HG03095 (cell line): ENCODE data around the gene JUND.

Source experiments
- ATAC-seq: cut with Tn5 transposase; IDR thresholded peaks from one replicate; pipeline ENCODE4 v1.9.1; 2021; ENCODE audit warnings: moderate library complexity; ENCODE audit not compliant: unreplicated experiment

JUND gene

DNA sequence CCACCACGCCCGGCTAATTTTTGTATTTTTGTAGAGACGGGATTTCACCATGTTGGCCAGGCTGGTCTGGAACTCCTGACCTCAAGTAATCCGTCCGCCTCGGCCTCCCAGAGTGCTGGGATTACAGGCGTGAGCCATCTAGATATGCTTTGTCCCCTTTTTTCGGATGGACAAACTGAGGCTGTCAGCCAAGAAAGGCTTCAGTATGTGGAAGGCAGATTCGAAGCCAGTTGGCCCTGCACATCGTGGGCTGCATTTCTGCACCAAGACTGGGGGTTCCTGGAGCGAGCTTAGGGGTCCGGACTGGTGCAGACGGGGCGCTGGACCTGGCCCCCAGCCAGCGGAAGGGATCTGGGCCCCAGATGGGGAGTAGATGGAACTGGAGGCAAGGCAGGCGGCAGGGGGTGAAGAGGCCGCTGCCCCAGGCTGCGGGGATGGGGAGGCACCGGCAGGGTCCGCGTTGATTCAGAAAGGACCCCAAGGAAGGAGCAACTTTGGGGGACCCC is 9.7 kb upstream of the JUND start:
- ATAC-seq = no peak

DNA sequence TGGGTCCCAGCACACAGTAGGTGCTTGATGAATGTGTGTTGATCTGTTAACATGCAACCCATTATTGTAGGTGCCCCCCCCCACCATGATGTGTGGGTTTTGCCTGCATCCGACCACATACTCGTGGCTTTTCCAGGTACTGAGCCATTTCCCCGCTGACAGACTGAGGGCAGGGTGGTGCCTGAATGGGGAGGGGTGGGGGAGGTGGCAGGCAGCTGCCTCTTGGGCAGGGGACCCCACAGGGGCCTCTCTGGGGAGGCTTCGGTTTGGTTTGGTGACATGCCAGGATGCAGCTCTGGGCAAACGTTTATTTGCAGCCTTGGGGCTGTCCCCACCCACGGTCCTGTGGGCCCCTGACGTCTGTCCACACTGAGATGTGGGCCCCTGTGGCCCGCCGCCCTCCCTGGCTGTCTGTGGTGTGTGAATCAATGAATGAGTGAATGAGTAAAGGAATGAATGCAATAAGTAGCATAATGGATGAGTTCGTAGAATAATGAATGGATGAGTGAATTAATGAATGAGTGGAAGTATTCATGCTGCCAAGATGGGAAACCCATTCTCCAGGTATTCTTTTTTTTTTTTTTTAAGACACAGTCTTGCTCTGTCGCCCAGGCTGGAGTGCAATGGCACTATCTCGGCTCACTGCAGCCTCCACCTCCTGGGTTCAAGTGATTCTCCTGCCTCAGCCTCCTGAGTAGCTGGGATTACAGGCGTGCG is 9.0 kb upstream of the JUND start:
- no peak for ATAC-seq

DNA sequence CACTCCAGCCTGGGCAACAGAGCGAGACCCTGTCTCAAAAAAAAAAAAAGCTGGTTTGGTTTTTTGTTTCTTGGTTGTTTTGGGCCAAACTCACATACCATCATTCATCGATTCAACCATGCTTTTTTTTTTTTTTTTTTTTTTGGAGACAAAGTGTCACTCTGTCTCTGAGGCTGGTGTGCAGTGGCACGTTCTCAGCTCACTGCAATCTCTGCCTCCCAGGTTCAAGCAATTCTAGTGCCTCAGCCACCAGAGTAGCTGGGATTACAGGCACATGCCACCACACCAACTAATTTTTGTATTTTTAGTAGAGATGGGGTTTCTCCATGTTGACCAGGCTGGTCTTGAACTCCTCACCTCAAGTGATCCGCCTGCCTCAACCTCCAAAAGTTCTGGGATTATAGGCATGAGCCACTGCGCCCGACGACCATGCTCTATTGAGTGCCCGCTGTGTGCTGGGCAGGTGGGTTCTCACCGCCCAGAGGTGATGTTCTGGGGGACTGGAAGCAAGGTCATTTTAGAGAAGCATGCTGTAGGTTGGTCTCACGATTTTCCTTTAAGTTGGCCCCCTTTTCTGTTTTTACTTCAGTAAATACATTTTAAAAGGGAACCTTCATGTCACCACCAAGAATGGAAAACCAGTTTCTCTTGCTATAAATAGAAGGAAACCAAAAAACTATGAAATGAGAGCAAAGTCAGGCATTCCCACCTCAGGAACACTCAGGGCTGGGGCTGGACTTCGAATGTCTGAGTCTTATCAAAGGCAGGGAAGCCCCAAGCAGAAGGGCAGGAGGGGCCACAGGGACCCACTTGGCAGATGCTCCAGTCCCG is 8.3 kb upstream of the JUND start:
- no peak for ATAC-seq

- ATAC-seq = no peak
These were observed 6.7 kb upstream of the JUND start for GRCh38 chr19:18287836-18288772.

- ATAC-seq = no peak
These were observed 5.7 kb upstream of the JUND start for GRCh38 chr19:18286973-18287635.

DNA sequence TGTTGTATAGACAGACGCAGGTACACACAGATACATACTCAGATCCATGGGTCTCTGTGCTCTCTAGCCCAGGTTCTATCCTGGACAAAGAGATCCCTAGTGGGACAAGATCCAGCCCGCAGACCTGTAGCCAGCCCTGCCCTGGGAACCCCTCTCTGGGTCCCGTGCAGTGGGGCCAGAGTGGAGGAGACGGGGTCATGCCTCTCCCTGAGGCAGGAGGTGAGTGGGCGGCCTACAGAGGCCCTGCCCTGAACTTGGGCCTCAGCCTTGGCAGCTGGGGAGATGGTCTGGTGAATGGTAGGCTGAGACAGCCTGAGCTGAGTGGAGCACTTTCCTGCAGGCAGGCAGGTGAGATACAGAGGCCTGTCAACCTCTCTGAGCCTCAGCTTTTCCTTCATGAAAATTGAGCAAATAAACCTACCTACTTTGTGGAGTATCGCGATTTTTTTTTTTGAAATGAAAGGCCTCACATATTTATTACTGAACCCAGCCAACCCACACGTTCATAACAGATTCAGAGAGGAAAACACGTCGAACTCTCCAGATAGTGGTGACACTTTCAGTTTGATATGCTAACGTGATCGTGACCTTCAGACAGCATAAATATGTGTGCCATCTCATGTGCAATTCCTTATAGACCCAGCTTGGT is 3.4 kb upstream of the JUND start:
- ATAC-seq = no peak

DNA sequence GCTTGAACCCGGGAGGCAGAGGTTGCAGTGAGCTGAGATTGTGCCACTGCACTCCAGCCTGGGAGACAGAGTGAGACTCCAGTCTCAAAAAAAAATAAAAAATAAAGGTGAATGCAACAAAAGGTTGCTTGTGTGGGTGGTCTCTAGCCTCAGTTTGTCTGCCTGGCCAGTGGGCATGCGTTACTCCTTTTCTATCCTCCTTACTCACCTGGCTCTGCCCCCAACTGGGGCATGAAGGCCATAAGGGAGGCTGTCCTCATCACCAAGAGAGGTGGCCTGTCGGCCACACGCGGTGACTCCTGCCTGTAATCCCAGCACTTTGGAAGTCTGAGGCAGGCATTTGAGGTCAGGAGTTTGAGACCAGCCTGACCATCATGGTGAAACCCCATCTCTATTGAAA is 1.9 kb upstream of the JUND start:
- ATAC-seq = no peak

DNA sequence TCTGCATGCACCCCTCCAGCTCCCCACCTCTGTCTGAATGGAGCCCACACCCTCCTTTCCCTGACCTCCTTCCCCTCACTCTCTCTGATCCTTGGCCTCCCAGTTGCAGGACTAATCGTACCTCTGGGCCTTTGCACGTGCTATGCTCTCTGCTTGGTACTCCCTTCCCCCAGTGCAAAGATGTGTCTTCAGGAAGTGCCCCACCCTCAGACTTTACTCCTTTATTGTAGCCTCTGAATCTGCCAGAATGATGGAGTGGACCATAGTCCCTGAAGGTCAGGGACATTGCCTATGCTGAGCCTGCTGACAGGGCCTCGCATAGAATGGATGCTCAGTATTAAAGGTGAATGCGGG is 1.3 kb upstream of the JUND start:
- no peak for ATAC-seq

DNA sequence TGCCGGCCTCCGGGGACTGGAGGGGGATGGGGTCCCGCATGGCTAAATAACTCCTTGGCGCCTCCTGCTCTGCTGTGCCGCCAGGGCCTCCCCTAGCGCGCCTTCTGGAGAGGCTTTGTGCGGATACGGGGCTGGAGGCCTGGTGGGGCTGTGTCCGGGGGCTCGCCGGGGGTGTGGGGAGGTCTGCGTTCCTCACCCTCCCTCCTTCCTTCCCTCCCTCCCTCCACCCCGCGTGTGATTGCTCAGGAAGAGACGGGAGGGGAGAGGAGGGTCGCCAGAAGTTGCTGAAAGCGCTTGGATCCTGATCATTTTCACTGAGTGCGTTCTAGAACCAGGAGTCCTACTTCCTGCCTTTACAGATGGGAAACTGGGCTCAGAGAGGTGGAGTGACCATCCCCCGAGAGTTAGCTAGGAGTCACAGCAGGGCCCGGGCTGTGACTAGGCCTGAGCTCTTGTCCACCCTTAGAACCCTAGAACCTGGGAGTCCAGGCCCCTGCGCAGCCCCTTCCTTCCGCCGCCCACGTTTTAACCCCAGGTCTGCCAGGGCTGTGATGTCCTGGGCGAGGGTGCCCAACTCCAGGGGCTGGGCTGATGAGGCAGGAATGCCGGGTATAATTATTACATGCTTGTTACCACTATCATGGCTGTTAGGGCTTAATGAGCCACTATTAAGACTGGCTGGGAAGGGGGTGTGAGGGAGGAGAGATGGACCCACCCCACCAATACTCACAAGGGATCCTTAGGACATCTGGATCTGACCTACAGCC is 782 bp upstream of the JUND start:
- ATAC-seq = peak; percentile 24

- ATAC-seq = no peak
These were observed 958 bp downstream of the JUND start for GRCh38 chr19:18280247-18281081.

DNA sequence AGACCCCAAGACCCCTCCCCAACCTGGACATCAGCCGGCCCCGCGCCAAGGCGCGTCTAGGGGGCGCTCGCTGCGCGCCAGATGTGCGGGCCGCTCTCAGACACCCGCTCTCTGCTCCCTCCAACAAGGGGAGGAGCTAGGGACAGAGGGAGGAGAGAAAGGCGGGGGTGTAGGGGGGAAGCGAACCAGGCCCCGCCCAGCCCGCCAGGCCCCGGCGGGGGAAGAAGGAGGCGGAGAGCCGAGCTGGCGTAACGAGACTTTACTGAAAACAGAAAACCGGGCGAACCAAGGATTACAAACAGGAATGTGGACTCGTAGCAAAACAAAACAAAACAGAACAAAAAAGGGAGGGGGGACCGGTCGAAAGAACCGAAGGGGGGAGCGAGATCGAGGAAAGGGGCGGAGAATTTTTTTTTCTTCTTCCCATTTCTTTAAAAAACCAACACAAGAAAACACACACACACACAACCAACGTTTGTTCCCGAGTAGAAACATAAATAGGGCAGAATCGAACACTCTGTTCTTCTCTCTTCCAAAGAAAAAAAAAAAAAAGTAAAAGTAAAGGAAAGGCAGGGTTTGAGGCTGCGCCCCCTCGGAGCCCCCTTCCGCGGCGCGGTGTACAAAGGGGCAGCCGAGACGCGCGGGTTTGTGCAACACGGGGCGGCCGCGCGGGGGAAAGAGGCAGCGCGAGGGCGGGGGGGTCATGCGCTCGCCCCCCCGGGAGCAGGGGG is 1.7 kb downstream of the JUND start:
- no peak for ATAC-seq

- ATAC-seq = no peak
These were observed 2.2 kb downstream of the JUND start for GRCh38 chr19:18279266-18279515.

GRCh38 chr19:18278521-18279265 is 2.7 kb downstream of the JUND start:
- ATAC-seq = no peak

DNA sequence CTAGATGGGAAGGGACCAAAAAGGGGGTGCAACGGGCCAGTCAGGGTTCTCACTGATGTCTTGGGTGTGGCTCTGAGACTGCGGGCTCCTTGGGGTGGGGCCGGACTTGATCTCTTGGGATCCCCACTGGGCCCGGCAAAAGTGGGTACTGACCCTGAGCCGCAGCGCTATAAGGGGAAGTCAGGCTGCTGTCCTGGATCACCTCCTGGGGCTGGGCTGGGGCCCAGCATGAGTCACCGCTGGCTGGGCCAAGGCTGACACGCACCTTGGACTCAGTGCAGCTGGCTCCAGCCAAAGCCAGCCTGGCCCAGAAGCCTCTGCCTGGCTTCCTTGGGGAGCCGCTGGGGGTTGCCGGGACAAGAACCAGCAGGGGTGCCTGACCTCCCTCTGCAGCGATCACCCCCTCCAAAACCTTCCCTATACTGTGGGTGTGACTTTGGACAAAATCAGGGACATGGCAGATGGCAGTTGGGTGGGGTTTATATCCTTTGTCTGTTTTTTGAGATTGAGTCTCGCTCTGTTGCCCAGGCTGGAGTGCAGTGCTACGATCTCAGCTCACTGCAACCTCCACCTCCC is 6.6 kb downstream of the JUND start:
- ATAC-seq = no peak

DNA sequence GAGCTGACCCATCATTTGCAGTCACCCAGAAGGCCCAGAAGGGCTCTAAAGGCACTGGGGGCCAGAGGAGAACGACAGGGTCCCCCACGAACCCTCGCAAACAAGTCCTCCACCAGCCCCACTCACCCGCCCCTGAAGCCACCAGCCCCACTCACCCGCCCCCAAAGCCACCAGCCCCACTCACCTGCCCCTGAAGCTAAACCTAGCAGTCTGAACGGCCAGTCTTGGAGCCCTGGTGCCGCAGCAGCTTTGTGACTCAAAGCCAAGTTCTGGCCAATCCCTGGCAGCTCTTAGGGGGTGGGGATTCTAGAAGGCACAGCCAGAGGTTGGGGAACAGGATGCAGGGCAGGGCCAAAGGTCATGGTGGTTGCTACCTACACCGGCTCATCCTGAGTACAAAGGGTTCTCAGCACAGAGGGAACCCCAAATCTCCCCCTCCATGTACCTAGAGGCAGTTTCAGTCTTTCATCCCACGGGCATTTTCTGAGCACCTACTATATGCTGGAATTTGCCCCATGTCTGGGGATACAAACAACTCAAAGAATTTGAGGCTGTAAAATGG is 7.1 kb downstream of the JUND start, which contains the start of gene IQCN:
TSS of gene IQCN (minus strand) at position 234 of the 562 bp plus-strand sequence. CDS start 4,974 bp downstream, outside the sequence.
- no peak for ATAC-seq

DNA sequence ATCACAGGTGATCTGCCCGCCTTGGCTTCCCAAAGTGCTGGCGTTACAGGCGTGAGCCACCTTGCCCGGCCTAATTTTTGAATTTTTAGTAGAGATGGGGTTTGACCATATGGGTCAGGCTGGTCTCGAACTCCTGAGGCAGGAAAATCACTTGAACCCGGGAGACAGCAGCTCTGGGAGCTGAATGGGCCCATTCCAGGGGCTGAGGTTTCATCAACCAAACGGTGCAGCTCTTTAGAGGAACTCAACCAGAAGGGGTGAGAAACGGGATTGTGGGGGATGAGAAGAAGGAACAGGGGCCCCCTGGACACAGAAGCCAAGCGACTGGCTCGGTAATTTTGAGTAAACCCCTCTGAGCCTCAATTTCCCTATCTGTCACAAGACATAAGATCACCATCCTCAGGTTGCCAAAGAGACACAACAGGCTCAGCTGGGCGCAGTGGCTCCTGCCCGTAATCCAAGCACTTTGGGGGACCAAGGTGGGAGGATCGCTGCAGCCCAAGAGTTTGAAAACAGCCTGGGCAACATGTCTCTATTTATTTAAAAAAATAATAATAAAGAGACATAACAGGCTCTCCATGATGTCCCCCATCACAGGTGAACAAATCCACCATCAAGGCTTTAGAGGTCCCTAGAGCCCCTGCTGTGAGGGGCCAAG is 7.7 kb downstream of the JUND start:
- no peak for ATAC-seq
